HFF-Myc (cell line): ENCODE data around the gene RPUSD4.

Source experiments
- DNase-seq: peaks from one replicate; pipeline ENCODE4 v3.0.0-alpha.2; 2011; ENCODE audit warnings: low read depth; ENCODE audit errors: extremely low read depth
- H3K4me3 ChIP-seq: replicated peaks from 2 replicates; pipeline ENCODE4 v1.5.1; 2011; ENCODE audit warnings: low read depth, mild to moderate bottlenecking, control low read depth, low read length
- CTCF ChIP-seq: IDR thresholded peaks from 2 replicates; pipeline ENCODE4 v1.5.1; 2012; ENCODE audit warnings: mild to moderate bottlenecking, low read depth, low read length, control low read depth; ENCODE audit errors: missing control alignments

RPUSD4 gene

GRCh38 chr11:126163779-126164178, 47.7 kb downstream of the RPUSD4 start:
- DNase-seq = no peak
- TF ChIP-seq CTCF = no peak
- no peak overlapping the region for H3K4me3 ChIP-seq

GRCh38 chr11:126163074-126163700, 48.3 kb downstream of the RPUSD4 start:
- peak; percentile 69 for DNase-seq
- H3K4me3 ChIP-seq = no peak overlapping the region
- no peak for TF ChIP-seq CTCF

GRCh38 chr11:126162306-126163030, 49.0 kb downstream of the RPUSD4 start:
- H3K4me3 ChIP-seq = no peak overlapping the region
- no peak for TF ChIP-seq CTCF
- DNase-seq = no peak

GRCh38 chr11:126161023-126161391, 50.4 kb downstream of the RPUSD4 start:
- DNase-seq = no peak

DNA sequence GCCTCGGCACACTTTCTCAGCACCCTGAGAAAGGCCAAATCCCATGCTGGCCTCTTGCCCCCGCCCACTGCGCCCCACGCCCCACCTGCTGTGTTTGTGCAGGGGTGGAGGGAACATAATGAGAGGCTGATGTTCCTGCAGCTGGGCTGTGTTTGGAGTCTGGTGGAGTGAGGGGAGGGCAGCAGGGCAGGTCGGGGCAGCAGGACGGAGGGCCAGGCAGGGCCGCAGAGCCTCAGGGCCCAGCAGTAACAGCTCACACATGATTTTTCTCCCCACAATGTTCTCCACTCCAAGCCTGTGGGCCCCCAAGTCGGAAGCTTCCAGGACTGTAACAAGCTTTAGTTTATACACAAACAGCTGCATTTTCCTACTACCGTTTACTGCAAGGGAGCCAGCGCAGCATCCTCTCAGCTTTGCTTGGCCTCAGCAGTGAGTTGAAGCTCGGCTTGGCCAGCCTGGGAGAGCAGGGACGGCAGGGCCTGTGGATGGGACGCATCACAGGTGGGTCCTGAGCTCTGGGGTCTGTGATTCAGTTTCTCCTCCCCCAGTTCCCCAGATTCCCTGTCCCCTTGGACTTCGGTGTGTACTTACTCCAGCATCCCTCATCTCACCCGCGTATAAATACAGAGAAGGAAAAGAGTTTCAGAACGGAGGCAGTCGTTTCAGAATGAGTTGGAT, 51.0 kb downstream of the RPUSD4 start:
- H3K4me3 ChIP-seq = no peak overlapping the region
- no peak for TF ChIP-seq CTCF
- no peak for DNase-seq

More at GRCh38 chr11:126161023-126161391, 50.4 kb downstream of the RPUSD4 start:
- no peak overlapping the region for H3K4me3 ChIP-seq
- TF ChIP-seq CTCF = no peak

DNA sequence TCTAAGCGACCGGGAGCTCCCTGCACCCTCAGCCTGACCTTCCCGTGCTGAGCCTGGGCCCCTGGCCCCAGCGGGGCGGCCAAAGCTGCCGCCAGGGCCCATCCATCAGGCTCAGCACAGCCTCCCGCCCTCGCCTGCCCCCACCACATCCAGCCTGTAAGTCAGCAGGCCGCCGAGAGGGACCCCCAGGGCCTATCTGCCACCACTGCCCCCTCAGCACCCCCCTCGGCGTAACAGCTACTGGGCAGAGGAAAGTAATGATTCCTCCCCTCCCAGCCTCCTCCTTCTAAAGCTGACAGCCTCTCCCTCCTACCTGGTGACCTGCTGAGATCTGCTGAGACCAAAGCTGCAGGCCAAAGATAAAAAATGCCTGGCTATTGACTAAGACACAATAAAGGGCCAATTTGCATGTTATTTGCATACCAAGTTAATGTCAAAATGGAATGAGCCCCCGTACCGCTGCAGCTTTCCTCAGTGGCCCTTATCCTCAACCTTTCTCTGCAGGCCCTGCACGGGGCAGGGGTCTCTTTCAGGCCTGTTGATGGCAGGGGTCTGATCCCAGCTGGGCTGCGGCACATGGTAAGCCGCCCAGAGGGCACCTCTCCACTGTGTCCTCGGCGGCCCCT, 51.6 kb downstream of the RPUSD4 start:
- H3K4me3 ChIP-seq = no peak overlapping the region

More for the DNA sequence above, 51.6 kb downstream of the RPUSD4 start:
- no peak for TF ChIP-seq CTCF
- no peak for DNase-seq
